Astrocyte of the hippocampus (primary cell): ENCODE results near the gene LIN7B.

Source experiments
- DNase-seq: peaks from one replicate; pipeline ENCODE4 v3.0.0; 2011; ENCODE audit warnings: low read depth, low spot score

LIN7B gene

DNA sequence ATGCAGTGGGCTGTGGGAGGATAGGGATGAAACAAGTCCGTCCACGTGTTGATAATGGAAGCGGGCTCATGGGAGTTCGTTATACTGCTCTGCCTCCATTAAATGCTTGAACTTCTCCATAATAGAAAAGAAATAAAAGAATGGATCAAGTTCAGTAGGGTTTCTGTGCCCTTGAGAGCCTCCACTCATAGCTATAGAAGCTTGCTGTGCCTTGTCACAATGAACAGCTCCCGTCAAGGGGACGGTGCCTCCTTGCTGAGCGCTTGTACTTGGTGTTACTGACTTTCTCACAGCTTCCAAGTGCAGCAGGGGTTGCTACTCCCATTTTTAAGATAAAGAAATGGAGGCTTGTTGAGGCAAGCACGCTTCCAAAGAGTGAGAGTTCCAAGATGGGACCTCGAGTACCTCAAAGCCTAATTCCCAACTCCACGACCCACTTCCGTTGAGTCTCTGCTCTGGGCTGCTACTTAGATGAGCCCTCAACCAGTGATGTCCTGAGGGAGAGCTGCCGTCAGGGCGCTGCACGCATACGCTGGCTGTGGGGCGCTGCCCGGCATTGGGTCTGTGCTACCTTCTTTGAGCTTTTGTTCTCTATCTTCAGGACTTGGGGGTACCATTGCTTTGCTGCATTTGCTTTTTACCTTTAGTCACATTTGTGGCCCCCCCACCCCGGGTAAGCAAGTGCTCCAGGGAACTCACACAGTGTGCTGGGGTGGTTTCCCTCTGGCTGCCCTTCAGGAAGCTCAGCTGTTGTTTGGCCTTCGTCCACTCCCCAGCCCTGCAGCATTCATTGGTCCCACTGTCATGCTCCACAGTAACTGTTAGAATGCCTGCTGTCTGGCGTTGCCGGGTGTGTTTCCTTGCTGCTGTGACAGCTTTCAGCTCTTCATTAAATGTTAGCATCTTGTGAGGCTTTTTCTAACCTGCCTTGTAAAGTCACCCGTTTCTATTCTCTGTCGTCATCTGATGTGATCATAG, 19.4 kb upstream of the LIN7B start:
- DNase-seq = peak; percentile 38

DNA sequence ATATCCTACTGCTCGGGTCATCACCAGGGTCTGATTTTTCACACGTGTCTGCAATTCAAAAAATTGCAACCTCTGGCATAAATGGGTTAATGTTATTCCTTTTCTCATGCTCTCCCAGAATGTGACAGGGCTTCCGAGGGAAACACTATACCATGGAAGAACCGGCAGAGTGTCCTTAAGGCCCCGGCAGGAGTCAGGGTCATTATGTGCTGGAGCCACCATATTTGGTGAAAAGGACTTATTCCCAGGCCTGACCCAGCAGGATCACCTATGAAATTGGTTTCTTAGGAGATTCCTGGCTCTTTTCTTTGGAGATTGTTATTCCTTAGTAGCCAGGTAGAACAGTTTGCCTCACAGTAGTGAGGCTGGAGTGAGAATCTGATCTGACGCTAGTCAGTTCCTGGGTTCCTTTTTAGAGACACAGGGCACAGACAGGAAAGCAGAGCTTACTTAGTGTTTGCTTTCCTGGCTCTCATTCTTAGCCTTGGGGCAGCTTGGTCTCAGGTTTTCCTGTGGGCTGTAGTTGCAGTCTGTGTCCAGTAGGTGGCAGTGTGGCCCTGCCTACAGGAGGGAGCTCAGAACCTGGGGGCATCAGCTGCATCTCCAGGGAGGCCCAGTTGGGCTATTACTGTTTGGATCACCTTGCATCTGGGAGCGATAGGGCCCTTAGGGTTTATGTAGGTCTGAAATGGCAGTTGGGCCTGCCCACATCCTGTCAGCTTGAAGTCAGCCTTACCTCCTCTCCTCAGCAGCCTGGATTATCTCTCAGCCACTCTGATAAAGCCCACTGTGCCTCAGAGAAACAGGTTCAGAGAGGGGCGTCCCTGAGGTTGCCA, 16.5 kb upstream of the LIN7B start:
- DNase-seq = peak; percentile 87

DNA sequence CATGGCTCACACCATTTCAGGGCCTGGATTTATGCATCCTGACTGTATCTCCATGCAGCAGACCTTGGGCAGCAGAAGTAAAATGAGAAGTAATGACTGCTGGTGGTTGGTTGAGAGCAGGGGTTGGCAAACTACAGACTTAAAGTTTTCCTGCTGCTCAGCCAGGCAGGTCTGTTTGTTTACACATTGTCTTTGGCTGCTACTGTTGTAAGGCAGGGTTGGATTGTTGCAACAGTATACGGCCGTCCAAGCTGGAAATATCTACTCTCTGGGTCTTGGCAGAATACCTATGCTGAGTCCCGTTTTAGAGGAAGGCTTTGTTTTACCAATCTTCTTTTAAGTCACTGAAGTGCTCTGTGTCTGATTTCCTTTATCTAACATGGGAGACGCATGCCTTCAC, 15.4 kb upstream of the LIN7B start:
- DNase-seq = no peak

DNA sequence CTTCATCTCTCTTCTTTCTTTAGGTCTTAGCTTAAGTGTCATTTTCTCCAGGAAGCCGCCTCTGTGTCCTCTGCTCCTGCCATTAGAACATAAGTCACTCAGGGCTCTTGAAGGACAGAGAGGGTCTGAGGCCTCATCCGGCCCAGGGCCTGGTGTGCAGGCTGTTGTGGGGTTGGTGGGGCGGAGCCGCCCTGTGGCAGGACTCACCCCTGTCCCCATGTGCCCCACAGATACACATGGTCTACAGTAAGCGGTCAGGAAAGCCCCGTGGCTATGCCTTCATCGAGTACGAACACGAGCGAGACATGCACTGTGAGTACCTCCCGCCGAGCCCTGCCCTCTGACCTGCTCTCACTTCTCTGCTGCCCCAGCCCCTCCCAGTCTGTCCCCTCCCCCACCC, 13.0 kb upstream of the LIN7B start:
- no peak for DNase-seq

DNA sequence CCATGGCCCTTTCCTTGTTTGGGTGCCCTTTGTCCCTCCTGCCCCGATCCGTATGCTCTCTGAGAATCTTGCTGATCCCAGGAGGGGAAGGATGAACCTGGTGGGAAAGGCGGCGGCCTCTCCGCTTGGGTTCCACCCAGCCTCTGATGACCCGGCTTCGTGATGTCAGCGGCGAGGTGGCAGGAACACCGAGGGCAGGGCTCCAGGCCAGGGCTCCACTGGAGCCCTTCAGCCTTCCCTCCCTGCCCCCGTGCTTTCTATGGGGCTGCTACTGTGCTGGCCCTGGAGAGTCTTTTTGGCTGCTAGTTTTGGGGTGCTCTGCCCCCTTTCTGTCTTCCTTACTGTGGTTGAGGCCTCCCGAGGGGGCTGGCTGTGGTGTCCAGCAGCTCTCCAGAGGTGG, 11.9 kb upstream of the LIN7B start:
- DNase-seq = no peak

DNA sequence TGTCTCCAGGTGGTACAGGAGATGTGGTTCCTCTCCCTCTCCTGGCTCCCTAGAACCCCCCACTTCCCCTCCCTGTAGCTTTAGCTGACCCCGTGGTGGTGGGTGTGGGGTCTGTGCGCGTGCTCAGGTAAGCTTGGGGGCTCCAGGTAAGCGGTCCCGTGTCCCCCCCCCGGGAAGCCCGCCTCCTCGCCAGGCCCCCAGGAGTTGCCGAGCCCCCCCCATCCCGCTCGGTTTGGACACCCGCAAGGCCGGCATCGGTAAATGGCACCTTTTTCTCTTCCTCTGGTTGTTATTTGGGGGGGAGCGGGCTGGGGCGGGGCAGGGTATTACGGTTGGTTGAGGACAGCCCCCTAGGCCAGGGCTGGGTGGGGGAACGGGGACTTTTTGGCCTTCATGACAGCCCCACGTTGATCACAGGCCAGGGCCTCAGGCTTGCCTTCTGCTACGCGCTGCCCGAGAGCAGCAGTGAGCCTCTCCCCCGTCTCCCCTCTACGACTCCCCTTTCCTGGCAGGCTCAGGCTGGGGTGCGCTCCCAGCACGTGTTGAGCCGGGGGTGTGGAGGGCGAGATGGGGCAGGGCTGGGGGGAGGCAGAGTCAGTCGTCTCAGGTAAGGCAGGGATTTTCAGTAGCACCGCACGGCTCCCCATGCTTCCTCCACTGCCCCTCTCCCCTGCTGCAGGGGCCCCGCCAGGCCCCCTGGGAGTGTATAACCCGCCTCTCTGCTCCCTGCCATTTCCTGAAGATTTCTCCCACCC, 10.7 kb upstream of the LIN7B start:
- DNase-seq = no peak

DNA sequence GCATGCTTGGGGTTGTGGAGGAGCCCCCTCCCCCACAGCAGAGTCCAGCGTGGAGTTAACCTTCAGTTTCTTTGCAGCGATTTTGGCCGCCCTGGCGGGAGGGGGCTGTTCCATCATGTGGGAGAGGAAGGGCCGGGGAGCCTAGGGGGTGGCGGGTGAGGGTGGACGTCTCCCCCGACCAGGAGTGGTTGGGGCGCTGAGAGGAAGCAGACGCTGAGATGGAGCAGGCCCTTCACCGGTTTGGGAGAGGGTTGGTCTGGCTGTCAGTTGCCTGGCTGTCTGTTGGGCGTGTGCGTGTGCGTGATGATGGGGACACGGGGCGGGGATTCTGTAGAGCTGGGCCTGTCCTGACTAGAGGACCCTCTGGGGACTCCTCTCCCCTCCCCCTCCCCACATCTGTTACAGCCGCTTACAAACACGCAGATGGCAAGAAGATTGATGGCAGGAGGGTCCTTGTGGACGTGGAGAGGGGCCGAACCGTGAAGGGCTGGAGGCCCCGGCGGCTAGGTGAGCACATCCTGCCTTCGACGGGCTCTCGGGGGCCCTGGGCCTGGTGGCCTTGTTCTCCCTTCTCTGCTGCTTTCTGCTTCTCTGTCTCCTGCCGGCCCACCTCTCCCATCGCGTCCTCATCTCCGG, 9.8 kb upstream of the LIN7B start:
- DNase-seq = no peak

DNA sequence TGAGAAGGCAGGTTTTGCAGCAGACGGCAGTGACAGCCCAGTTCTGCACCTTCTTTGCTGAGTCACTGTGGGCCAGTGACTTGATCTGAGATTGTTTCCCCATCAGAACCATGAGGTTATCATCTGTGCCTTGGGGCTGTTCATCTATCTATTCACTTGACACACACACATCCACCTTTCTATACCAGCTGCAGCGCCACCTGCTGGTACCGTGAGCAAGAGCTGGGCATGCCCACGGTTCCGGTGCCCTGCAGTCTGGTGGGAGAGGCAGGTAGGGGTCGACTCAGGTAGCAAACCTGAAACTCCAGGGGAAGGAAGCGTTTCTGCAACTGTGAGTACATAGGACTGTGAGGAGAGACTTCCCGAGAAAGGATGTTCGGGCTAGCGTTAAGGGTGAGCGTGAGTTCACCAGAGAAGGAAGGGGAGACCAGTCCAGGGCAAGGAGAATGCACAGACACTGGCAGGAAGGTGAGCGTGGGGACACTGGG, 7.5 kb upstream of the LIN7B start:
- peak; percentile 69 for DNase-seq

DNA sequence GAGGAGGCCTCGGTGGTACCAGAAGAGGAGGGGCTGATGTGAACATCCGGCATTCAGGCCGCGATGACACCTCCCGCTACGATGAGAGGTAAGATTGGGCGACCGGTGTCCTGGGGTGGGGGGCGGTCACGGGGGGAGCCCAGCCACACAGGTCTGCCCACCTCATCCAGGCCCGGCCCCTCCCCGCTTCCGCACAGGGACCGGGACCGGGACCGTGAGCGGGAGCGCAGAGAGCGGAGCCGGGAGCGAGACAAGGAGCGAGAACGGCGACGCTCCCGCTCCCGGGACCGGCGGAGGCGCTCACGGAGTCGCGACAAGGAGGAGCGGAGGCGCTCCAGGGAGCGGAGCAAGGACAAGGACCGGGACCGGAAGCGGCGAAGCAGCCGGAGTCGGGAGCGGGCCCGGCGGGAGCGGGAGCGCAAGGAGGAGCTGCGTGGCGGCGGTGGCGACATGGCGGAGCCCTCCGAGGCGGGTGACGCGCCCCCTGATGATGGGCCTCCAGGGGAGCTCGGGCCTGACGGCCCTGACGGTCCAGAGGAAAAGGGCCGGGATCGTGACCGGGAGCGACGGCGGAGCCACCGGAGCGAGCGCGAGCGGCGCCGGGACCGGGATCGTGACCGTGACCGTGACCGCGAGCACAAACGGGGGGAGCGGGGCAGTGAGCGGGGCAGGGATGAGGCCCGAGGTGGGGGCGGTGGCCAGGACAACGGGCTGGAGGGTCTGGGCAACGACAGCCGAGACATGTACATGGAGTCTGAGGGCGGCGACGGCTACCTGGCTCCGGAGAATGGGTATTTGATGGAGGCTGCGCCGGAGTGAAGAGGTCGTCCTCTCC, 6.3 kb upstream of the LIN7B start:
- DNase-seq = no peak

DNA sequence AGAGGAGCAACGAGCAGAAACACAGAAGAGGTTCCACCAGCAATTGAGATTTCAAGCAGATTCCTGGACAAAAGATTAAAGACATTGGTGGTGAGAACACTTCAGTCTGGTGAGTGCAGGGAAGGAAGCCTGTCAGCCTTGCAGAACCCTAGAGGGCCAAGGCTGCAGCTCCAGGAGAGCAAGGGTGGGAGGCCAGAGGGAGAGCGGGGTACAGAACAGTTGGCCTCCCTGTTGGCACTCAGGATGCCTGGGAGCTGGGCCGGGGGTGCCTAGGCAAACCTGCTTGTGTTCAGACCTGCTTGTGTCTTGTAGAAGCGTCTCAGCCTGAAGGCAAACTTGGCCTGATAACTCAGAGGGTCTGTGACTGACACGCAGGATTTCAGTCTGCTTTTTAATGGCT, 5.1 kb upstream of the LIN7B start:
- no peak for DNase-seq

DNA sequence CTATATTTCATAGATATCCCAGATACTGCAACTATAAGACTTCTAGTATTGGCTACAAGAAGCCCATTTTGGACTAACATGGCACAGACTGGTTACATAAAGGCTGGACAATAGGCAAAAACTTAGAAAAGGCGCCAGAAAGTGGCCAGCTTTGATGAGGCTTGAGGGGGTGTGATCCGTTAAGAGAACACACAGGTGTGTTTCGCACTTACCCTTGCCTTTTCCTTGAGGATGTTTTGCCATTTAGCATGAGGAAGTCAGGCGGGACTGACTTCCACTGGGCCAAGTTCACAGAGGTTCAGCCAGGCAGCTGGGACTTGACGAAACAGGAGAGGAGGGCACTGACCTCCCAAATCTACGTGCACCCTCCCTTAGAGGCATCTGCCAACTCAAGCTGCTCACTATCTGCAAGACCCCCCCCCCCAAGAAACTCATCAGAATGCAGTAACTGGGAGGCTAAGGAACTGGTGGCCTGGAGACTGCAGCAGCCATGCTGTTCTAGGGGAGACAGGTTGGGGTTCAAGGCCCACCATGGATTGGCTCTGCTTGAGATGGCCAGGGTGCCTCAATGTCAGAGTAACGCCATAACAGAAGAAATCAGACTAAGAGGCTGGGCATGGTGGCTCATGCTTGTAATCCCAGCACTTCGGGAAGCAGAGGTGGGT, 4.5 kb upstream of the LIN7B start:
- DNase-seq = no peak

DNA sequence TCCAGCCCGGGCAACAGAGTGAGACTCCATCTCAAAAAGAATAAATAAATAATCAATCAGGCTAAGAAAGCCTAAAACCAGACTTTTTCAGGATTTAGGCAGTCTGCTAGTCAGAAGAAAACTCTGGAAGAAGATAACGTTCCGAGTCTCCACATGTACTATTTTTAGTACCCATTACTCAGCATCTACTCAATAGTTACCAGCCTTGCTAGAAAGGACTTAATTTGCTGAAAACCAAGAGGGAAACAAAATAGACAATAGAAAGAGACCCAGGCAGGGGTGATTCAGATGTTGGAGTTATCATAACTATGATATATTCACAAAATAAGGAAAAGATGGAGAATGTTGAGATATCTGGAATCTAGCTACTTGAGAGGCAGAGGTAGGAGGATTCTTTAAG, 3.6 kb upstream of the LIN7B start:
- peak; percentile 26 for DNase-seq

DNA sequence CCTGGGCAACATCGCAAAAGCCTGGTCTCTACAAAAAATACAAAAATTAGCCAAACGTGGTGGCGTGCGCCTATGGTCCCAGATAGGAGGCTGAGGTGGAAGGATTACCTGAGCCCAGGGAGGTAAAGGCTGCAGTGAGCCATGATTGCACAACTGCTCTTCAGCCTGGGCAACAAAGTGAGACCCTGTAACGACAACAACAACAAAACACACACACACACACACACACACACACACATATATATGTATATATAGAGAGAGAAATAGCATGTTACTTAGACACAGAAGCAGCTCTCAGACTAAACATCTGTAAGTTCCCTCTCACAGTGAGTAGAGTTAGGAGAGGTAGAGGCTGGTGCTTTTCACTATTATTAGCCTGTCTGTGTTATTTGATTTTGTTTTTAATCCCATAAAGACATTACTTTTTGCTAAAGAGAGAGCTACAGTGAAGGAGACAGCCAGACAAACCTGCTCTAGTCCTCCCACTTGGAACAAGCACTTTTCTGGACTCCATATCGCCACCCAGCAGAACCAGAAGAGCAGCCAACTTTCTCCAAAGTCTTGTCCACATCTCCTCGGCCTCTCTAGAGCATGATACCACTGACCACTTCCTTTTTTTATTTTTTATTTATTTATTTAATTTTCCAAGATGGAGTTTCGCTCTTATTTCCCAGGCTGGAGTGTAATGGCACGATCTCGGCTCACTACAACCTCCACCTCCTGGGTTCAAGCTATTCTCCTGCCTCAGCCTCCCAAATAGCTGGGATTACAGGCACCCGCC, 2.8 kb upstream of the LIN7B start:
- DNase-seq = no peak

DNA sequence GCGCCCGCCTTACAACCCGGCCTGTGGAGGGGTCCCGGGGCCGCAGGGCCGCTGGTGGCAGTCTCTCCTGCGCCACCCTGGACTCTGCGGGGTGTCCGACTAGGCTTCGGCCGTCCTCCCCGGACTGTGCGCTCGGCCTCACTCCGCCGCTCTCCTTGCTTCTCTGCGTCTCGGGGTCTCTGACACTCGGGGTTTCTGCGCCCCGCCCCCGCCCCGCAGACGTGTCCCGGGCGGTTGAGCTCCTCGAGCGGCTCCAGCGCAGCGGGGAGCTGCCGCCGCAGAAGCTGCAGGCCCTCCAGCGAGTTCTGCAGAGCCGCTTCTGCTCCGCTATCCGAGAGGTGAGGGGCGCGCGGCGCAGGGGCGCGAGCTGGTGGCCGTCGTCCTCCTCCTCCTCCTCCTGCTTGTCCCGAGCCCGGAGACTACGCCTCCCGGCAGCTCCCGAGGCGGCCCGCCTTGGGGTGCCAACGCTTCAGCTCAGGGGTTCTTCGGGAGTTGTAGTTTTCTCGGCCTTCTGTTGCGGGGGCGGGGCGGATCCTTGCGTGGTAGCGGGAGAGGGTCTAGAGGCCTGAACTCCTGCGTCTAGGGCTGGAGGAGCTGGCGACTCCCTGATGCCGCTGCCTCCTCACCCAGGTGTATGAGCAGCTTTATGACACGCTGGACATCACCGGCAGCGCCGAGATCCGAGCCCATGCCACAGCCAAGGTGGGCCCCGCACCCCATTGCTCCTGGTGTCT, 627 bp downstream of the LIN7B start:
- DNase-seq = peak; percentile 81

DNA sequence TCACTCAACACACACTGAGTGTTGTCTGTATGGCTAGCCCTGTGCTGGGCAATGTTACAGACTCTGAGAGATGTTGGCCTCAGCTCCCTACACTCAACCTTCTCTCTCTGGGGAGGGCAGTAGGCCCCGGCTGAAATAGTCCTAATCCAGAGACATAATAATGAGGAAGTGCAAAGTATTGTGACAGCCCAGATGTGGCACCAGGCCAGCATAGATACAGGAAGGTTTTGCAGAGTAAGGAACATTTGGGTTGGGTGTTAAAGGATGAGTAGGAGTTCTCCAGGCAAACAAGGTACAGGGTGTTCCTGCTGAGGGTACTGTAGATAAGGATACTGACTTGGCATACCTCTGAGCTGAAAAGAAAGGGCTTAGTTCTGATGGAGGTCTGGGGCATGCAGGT, 2.4 kb downstream of the LIN7B start:
- DNase-seq = no peak

DNA sequence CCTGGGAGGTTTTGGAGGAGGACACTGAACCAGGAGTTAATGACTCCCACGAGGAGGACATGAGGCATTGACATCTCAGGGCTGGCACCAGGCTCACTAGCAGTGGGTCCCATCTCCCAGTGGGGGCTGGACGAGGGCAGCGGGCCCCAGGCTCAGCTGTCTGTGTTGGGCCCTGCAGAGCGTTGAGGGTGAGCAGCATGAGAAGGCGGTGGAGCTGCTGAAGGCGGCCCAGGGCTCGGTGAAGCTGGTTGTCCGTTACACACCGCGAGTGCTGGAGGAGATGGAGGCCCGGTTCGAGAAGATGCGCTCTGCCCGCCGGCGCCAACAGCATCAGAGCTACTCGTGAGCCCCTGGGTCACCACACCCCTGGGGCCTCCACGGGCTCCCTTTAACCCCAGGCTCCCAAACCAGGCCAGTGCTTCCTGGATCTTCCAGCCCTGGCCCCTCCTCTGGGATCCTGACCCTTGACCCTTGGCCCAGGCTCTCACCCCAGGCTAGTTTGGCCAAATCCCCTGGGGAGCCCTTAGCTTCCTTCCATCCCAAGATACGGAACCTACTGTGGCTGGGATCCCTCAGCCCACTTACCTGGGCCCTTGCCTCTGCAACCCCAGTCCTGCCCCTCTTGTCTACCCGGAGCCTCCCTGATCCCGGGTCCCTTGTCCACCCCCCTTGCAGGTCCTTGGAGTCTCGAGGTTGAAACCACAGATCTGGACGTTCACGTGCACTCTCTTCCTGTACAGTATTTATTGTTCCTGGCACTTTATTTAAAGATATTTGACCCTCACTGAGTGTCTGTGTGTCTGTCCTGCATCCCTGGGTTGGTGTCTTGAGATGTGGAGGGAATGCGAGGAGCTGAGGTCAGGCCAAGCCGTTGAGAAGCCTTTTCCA, 3.8 kb downstream of the LIN7B start:
- no peak for DNase-seq
